ENCODE data around the gene RTRAF.

RTRAF gene

GRCh38 chr14:52023518-52023917 is 34.2 kb downstream of the RTRAF start:
- TF ChIP-seq CTCF (IDR thresholded peaks at IDR 0.05; ENCODE audit: low read depth, low read length, missing control alignments) = no peak
- DNase-seq (ENCODE audit: low read depth) = no peak
- H3K4me3 ChIP-seq (ENCODE audit: low read depth, low read length) = no peak overlapping the region

DNA sequence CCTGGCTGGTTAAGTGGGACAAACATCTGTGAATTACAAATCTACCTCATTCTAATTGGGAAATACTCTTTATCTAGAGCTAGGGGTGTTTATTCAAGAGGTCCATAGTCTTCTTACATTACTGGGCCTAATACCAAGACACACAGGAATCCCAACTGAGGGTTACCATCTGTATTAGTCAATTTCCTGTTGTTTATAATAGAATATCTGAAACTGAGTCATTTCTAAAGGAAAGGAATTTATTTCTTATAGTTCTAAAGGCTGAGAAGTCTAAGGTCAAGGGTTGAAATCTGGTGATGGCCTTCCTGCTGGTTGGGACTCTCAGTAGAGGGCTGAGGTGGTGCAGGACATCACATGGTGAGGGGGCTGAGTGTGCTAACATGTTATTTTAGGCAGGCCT is 36.0 kb downstream of the RTRAF start:
- no peak for TF ChIP-seq CTCF (IDR thresholded peaks at IDR 0.05; ENCODE audit: low read depth, low read length, missing control alignments)
- no peak overlapping the region for H3K4me3 ChIP-seq (ENCODE audit: low read depth, low read length)
- DNase-seq (ENCODE audit: low read depth) = no peak

GRCh38 chr14:52026017-52026660 is 36.8 kb downstream of the RTRAF start:
- DNase-seq (ENCODE audit: low read depth) = no peak
- TF ChIP-seq CTCF (IDR thresholded peaks at IDR 0.05; ENCODE audit: low read depth, low read length, missing control alignments) = no peak
- no peak overlapping the region for H3K4me3 ChIP-seq (ENCODE audit: low read depth, low read length)

DNA sequence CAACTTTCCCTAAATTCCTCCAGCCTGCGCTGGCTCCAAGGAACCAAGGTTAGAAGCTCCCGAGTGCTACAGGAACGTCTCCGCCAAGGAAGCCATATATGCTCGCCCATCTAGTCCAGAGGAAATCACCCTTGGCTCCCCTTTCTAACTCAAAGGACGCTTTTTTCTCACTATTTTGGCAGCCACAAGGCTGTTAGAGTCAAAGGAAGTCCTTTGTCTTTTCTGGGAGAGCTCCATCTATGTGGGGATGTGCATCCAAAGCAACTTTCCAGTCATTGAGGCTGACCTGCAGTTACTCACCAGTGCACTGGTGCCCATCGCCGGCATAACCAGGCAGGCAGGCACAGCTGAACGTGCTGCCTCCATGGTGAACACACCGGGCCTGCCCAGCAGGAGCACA is 37.6 kb downstream of the RTRAF start:
- DNase-seq (ENCODE audit: low read depth) = no peak
- TF ChIP-seq CTCF (IDR thresholded peaks at IDR 0.05; ENCODE audit: low read depth, low read length, missing control alignments) = no peak
- no peak overlapping the region for H3K4me3 ChIP-seq (ENCODE audit: low read depth, low read length)

GRCh38 chr14:52029881-52030280 is 40.5 kb downstream of the RTRAF start:
- no peak for DNase-seq (ENCODE audit: low read depth)
- H3K4me3 ChIP-seq (ENCODE audit: low read depth, low read length) = no peak overlapping the region
- no peak for TF ChIP-seq CTCF (IDR thresholded peaks at IDR 0.05; ENCODE audit: low read depth, low read length, missing control alignments)

GRCh38 chr14:52031781-52032180 is 42.4 kb downstream of the RTRAF start:
- H3K4me3 ChIP-seq (ENCODE audit: low read depth, low read length) = no peak overlapping the region
- DNase-seq (ENCODE audit: low read depth) = no peak
- no peak for TF ChIP-seq CTCF (IDR thresholded peaks at IDR 0.05; ENCODE audit: low read depth, low read length, missing control alignments)

DNA sequence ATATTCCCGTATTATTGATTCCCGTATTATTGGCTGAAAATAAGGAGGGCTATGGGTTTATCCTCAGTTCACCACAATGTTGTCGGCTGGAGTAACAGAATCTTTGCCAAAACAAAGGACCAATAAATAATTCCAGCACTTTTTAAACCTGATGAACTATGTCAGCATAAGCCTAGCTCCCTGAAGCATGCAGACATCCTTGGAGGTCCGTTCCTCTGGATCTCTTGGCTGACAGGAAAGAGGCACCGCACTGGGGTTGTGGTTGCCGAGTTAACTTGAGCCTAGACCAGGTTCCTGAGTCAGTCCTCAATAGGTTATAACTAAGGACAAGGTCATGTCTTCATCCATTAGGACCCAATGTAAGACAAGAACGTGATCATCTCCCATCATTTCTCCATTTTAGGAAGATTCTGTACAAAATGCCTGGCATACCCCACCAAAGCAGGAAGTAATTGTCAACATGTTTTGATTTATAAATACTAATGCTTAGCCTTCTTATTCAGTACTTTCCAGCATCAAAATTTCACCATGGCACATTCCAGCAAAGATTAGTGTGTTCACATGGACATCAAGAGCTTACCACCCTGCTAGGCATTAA is 43.0 kb downstream of the RTRAF start:
- no peak for DNase-seq (ENCODE audit: low read depth)
- H3K4me3 ChIP-seq (ENCODE audit: low read depth, low read length) = no peak overlapping the region
- no peak for TF ChIP-seq CTCF (IDR thresholded peaks at IDR 0.05; ENCODE audit: low read depth, low read length, missing control alignments)
